Stimulated activated CD4-positive, alpha-beta T cell treated with anti-CD3 and anti-CD28 coated beads, TNF-alpha, amount 100 ng/mL, for 24 hours (primary cell): ENCODE results near the gene SAMM50.
"Not testable (repeated sequence)": the region's sequence is repeated elsewhere in the genome, so short reads cannot be mapped to it uniquely, and the experiment has no call there.

Source experiments
- DNase-seq, 3 experiments: peaks; one replicate each; pipeline ENCODE4 v3.0.0-alpha.2; 2020; ENCODE audit warnings: low read depth in 3 of 3

Gene SAMM50

DNA sequence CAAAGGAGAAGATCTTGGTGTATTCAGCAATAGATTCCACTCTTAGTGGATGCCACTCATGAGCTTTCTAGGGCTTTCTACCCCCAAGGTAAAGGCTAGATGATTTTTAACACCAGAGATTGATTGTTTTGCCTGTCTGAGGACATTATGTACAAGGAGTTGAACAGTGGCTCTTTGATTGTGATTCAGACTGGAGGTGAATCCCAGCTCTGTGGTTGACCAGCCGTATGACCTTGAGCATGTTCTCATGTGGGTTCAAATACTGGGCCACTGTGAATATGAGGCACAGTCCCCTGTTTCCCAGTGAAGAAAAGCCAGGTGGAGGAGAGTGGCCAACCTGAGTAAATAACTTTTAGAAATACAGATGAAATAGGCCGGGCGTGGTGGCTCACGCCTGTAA lies 44.9 kb downstream of the SAMM50 start:
- no peak for DNase-seq

DNA sequence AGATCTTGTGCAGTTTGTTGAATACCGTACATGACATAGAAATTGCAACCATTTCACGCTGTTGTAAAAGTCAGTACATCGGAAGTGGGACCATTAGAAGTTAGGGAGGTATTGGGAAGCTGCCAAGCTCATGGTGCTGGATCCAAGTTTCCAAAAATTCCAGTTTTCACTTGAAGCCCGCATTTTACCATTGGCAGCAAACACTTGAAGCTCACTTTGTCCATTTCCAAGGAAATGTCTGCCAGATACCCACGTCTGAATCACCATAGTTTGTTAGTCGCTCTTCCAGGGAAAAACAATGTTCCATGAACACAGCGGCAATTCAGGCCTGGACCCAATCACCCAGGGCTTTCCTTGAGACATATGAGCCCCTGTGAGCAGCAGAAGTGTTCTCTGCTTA lies 46.3 kb downstream of the SAMM50 start:
- no peak for DNase-seq

DNA sequence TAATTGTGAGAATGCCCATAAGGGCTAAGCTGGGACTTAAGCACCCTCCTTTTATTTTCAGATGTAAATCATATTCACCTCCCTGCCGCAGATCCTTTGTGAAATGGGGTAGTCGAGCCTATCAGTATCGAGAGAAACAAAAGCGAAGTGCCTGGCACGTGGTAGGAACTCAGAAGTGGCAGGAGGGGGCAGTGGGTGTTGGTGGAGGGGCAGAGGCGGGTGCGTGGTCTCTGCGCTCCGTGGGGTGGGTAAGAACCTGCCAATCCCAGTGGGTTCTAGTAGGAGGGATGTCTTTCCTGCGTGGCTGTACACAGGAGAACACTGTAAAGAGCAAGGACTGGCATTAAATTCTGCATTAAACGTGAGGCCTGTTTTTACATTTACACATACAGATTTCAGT lies 47.1 kb downstream of the SAMM50 start:
- no peak for DNase-seq

DNA sequence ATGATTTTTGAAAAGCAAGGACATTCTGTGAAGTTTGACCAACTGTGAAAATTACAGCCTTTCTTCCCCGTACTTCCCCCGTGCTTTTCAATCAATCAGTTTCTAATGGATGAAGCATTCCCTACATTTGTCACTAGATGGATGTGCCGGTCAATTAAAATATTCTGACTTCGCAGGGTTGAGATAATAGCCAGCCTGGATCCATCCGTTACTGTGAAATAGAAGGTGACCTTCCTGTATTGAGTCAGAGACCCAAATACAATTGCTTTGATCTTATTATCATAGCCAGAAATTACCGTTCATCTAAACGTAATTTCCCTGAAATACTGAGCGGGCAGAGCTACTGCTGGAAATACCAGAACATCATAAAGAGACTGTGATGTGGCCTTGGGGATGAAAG lies 47.8 kb downstream of the SAMM50 start:
- no peak for DNase-seq

DNA sequence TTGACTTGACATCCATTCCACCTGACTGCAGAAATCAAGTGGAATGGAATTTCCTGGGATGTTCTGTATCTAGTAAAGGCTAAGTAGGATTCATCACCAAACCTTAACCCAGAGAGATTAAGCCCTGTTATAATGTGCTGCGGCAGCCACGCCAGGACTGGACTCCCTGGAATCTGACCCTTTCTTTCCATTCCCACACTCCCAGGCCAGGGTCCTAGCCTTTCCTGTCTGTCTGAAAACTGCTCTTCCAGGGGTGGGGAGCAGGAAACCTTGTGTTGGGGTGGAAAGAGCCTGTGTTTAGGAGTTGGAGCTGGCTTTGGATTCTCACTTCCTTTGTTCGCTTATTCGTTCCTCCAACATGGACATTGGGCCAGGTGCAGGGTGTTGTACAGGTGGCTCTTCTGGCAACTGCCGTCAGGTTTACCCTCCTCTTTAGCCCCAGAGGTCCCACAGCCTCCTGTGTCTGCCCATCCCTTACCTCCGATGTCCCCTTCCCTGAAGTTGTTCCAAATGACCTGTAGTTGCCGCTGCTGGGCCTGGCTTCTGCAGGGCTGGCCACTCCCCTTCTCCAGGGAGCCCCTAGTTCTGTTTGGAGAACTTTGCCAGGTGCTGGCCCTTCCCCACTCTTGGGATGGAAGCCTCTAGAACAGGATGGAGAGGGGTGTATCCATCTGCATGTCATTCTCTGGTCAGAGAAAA lies 48.3 kb downstream of the SAMM50 start:
- DNase-seq = no peak

DNA sequence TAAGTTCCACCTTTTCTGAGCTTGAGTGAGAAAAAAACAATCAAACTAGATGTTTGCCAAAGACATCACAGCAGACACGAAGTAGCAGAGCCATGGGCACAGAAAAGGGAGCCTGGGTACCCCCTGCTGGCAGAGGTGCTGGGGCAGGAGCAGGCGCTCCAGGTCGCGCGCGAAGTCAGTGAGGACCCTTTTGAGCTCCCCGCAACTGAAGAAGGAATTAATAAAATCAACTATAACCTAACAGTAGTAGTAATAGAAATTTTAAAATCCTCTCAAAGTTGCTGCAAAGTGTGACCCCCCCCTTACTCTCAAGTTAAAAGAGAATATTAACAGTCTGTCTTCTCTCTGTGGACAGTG lies 48.8 kb downstream of the SAMM50 start:
- no peak for DNase-seq

DNA sequence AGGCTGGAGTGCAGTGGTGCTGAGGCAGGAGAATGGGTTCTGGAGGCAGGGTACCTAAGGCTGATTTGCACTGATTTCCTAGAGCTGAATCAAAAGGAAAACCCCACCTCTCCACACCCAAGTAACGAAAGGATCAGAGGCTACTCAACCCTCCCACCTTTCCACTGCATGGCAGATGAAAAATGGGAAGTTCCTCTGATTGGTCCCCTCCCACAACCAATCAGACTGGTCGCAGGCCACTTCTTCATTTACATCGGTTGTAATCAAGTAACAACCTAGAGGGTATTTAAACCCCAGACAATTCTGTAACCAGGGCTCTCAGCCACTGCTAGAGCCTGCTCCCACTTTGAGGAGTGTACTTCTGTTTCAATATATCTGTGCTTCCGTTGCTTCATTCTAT lies 50.3 kb downstream of the SAMM50 start:
- no peak for DNase-seq

DNA sequence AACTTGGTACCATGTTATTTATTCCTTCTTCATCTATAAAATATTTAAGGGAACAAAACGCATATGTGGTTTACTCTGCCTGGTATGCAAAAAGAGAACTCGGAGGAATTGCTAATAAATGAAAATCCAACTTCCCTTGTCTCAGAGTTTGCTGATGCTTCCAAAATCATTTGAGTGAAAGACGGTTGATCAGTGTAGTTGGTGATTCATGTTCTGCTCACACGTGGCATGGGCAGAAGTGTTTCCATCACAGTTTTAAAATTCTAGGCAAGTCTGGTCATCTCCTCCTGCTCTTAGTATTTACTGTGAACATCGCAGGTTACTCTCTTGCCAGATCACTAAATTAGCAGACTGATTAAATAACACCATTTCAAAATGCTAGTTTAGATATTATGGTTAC lies 56.9 kb downstream of the SAMM50 start:
- DNase-seq = no peak

DNA sequence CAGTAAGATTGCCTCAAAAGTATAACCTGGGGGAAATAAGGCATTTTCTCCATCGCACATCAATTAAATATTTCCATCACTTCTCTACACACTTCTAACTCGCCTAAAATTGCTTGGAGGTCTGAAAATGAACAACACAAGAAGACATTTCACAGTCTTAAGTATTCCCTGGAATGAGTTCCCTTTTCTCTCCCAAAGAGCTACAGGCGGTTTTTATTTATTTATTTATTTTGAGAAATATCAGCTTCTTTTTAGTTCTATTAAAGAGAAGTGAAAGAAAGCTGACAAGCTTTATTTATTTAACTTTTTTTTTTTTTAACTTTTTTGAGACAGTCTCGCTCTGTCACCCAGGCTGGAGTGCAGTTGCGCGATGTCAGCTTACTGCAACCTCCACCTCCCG lies 57.3 kb downstream of the SAMM50 start:
- no peak for DNase-seq

DNA sequence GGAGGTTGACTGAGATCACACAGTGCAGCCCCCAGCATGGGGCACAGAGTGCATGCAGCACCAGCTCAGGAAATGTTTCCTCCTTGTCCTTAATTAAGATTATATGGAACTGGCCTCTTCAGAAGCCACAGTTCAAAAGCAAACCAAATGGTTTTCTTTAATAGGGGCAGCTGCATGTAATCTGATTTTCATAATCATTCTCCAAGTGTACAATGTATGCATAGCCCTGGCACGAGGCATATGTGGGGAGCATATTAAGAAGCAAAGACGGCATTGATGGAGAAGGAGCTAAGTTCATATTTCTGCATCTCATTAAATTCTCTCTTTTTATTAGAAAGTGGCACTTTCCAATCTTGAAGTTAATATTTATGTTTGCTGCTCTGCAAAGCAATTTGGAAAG lies 59.0 kb downstream of the SAMM50 start:
- no peak for DNase-seq

DNA sequence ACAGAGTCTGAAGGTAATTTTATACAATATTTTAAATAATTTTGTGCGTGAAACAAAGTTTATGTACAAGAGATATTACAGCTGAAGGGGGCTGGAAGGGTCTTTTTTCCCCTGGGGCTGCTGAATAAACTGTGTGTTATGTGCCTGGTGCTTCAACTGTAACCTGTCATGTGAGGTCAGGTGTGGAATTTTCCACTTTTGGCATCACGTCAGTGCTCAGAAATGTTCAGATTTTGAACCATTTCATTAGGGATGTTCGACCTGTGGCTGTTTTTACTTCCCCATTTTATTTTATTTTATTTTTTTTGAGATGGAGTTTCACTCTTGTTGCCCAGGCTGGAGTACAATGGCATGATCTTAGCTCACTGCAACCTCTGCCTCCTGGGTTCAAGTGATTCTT lies 61.3 kb downstream of the SAMM50 start:
- DNase-seq = not testable (repeated sequence)

DNA sequence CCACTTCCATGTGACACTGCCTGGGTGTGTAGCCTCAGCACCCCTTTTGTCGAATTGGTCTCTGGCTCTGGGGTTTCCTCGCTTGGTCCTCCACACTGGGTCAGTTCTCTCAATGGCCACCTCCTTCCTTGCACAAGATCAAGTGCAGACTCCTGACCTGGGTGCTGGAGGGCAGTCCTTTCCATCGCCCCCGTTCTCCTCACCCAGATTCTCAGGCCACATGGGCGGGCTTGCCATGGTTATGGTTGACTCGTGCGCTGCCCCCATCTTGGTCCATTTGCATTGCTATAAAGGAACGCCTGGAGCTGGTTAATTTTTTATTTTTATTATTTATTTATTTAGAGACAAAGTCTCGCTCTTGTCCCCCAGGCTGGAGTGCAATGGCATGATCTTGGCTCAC lies 63.4 kb downstream of the SAMM50 start:
- no peak for DNase-seq

DNA sequence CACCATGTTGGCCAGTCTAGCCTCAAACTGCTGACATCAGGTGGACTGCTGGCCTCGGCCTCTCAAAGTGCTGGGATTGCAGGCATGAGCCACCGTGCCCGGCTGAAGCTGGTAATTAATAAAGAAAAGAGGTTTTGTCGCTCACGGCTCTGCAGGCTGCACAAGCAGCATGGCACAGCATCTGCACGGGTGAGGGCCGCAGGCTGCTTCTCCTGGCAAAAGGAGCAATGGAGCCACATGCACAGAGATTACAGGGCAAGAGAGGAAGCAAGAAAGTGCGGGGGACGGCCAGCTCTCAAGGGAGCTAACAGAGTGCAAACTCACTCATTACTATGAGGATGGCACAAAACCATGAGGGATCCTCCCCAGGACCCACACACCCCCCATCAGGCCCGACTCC lies 64.2 kb downstream of the SAMM50 start:
- DNase-seq = no peak

DNA sequence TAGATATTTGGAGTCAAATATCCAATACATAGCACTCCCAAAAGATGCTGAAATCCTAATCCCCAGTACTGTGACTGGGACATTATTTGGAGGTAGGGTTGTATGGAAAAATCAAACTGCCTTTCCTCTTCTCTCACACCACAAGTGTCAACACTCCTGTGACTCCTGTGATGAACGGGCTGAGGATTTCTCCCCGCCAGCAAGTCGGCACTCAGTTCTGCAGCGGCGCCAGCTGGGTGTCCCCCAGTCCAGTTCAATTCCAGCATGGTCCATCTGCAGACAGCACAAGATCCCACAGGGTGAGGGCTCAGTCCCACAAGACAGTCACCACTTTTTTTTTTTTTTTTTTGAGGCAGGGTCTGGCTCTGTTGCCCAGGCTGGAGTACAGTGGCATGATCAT lies 64.6 kb downstream of the SAMM50 start:
- DNase-seq = no peak

DNA sequence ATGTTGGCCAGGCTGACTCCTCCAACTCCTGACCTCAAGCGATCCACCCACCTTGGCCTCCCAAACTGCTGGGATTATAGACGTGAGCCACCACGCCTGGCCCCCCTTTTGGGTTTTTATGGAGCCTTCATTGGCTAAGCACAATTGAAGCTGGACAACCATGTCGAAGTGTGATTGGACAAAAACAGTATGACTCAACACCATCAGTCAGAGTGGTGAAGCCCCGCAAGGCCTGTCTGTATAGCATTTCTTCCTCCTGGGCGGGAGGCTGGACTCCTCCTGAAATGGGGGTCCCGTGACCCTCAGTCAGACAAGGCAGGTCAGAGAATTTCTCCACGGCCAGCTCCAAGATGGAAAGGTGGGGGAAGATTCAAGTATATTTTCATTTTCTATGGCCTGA lies 65.7 kb downstream of the SAMM50 start:
- DNase-seq = no peak

DNA sequence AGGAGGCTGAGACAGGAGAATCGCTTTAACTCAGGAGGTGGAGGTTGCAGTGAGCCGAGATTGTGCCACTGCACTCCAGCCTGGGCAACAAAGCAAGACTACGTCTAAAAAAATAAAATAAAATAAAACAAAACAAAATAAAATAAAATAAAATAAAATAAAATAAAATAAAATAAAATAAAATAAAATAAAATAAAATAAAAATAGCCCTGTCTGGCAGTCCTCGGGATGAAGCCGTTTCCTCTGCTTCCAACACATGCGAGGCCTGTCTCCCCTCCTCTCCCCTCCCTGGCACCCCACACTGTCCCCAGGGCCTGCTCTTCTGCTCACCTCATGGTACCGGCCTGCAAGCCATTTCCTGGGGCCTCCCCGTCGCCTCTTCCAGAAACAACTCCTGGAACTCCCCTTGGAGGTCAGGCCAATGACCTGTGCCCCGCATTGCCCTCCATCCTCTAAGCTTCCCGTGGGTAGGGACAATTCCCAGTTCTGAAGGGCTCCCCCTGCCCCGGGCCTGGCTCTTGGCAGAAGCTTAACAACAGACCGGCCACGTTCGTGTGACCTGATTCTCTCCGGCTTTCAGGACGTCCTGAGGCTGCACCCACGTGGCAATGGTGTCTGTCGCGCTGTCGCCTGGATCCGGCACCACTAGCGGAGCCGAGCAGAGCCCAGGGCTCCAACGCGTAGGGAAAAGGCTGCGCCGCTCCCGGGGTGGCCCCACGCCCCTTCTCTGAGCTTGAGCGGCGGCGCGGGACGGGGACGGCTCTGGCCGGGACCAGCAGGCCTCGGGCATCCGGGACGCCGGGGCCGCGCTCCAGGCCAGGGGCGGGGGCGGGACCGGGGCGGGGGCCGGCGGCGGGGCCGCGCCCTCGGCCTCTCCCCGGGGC lies 68.4 kb downstream of the SAMM50 start:
- DNase-seq = peak in 1 of 3 experiments; percentile 33

DNA sequence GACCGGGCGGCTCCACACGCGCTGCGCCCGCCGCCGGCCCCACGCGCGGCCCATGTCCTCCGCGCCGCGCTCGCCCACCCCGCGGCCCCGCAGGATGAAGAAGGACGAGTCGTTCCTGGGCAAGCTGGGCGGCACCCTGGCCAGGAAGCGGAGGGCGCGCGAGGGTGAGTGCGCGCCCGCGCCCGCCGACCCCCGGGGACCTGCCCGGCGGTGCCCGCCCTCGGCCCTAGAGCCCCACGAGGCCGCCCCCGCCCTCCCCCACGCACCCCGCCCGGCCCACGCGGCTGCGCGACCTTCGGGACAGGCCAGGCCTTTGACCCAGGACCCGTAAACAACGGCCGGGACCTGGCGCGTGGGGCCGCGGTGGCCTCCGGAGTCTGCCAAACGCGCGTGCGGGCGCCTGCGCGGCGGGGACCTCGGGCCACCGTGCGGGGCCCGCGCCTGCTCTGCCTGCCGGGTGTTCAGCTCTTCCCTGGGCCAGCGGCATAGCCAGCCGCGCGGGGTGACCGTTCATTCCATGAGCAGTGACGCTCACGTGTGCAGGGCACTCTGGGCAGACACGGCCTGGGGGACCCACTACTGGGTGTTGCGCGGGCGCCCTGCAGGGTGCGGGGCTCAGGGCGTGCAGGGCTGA lies 69.2 kb downstream of the SAMM50 start, which contains the start of gene PARVB:
Gene PARVB, plus strand, starts transcription at position 15 of the 634 bp plus-strand sequence. Its CDS starts 38 bp downstream, at position 53.
- DNase-seq = peak in 1 of 3 experiments; percentile 24

DNA sequence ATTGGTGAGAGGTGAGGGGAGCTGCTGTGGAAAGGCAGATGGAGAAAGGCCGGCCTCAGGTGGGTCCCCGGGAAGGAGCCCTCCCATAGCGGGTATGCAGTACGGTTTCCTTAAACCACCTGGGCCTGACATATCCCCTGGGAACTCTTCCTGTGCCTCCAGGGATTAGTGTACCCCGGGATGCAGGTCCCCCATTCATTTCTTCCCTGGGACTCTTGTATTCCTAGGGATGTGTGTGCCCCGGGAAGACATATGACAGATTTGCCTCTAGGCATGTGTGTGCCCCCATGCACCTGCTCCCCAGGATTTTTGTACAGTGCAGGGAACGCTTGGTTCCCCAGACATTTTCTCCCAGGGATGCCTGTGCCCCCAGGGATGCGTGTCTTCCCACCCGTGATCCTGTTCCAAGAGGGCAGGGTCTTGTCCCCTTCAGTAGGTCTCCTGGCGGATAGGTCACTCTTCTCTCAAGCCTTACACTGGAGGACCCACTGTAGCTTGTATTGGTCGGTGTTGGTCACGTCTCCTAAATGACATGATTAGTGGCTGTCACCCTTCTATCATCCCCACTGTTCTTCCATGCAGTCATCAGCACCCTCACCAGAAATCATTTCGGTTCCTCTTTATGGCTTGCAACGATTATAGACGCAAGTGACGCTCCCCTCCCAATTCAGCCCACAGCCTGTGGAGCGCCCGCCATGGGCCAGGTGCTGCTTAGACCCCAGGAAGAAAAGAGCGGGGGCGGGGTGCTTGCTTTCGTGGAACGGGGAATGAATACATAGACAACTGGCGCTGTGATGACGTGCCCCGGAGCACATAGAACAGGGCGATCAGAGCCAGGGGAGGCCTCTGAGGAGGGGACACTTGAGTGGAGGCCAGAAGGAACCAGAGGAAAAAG lies 70.2 kb downstream of the SAMM50 start:
- DNase-seq = no peak

DNA sequence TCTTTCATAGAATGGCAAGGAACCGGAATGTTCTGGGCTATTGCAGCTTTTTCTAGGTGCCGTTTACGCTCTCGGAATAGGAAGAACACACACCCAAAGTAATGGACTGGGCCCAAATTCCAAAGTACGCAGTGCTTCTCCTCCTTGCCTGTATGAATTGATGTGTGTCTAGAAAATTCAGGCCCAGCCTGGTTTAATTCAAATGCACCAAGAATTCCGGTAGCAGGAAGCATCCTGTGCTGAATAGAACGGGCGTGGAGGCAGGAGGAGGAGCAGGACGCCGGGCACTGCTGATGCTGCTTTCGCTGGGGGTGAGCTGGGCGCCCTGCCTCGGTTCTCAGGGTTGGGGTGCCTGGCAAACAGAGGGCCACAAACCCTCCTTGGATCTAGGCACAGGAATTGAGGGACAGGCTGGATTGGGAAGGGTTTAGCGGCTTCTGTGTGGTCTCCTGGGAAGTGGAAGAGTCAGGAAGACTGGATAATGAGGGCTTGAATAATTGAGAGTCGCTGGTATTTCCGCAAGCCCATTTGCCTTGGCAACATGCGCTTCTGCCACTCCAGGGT lies 70.9 kb downstream of the SAMM50 start:
- no peak for DNase-seq

DNA sequence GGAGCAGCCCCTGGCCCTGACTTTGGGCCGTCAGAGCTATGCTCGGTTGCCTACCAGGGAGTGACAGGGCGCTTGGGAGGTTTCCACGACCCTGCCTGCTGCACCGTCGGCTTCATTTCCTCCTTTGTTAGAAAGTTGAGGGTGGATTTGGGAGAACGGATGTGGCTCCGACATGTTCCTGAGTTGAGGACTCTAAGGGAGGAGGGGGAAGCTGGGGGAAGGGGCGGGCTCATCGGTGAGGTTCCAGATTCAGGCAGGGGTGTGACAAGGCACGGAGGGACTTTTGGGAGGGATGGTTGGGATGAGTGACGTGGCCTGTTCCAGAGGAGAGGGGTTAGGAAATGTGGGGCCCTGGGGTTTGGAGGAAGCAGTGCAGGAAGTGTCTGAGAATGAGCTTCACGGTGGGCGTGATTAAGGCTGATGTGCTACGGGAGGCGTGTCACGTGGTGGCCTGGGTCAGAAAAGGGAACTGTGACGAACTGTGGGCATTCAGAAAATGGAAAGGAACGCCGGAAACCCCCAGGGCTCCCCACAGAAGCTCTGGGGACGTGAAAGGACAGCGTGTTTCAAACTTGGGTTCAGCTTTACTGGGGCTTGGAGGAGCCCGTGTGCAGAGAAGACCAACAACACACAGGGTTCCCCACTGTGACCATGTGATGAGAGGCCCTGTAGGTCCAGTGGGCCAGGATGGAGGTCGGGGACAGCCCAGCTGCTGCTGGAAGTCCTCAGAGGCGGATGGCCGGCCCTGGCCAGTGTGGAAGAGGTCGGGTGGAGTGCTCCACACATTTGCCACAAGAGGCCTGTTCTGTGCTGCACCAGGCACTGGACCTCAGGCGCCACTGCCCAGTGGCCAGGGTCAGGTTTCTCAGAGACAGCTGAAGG lies 71.6 kb downstream of the SAMM50 start:
- DNase-seq = peak; percentile 21 to 59 (median 26)
